ENCODE results near the gene UNCX. TPM values are rescaled to one million over a fixed set of nuclear protein-coding genes. Genes with fewer than 3 reads are reported as not detected.

The UNCX gene
- total and polyA plus RNA-seq, 8 donors: not detected

- H3K4me3 ChIP-seq: no peak overlapping the region
- TF ChIP-seq EP300 (IDR thresholded peaks at IDR 0.05): no peak
- TF ChIP-seq POLR2A (IDR thresholded peaks at IDR 0.05): no peak
- no peak for TF ChIP-seq POLR2AphosphoS5 (IDR thresholded peaks at IDR 0.05)
- no peak for TF ChIP-seq CTCF (IDR thresholded peaks at IDR 0.05)
- H3K27me3 ChIP-seq: peaks cover 78 to 100% (median 100%) of the 10 kb centered on the region in 3 donors
- no peak overlapping the region for H3K27ac ChIP-seq
- no peaks in the 10 kb centered on the region for H3K36me3 ChIP-seq
- peaks cover 9 to 41% (median 28%) of the 10 kb centered on the region in 4 donors for H3K4me1 ChIP-seq
- 4 to 6% (median 5%) methylated on average over 21 to 33 of the region's 33 CpGs for WGBS, 5 donors
- H3K9me3 ChIP-seq: no peaks in the 10 kb centered on the region
- intact Hi-C loops (cut with DNase I; ENCODE audit: low total_unique reads): no loop called here
- no peak for DNase-seq
Observed at GRCh38 chr7:1242256-1242605, 9.6 kb downstream of the UNCX start.

GRCh38 chr7:1242606-1243289, 10.1 kb downstream of the UNCX start:
- WGBS, 5 donors: 6 to 14% (median 6%) methylated on average over 36 to 53 of the region's 53 CpGs
- no peak for TF ChIP-seq CTCF (IDR thresholded peaks at IDR 0.05)
- no peak for TF ChIP-seq POLR2AphosphoS5 (IDR thresholded peaks at IDR 0.05)
- no peak for TF ChIP-seq POLR2A (IDR thresholded peaks at IDR 0.05)
- TF ChIP-seq EP300 (IDR thresholded peaks at IDR 0.05): no peak
- DNase-seq: no peak
- peaks cover 15 to 44% (median 32%) of the 10 kb centered on the region in 4 donors for H3K4me1 ChIP-seq
- no peaks in the 10 kb centered on the region for H3K9me3 ChIP-seq
- peaks cover 83 to 100% (median 100%) of the 10 kb centered on the region in 3 donors for H3K27me3 ChIP-seq
- no peaks in the 10 kb centered on the region for H3K36me3 ChIP-seq
- no peak overlapping the region for H3K4me3 ChIP-seq
- no peak overlapping the region for H3K27ac ChIP-seq
- intact Hi-C loops (cut with DNase I; ENCODE audit: low total_unique reads): no loop called here

GRCh38 chr7:1243290-1243963, 10.8 kb downstream of the UNCX start:
- Histone ChIP-seq H3K36me3 (no peaks in the 10 kb centered on the region), H3K4me3 (no peak overlapping the region), H3K4me1 (peaks cover 17 to 50% (median 36%) of the 10 kb centered on the region in 4 donors), H3K9me3 (no peaks in the 10 kb centered on the region), H3K27ac (no peak overlapping the region), H3K27me3 (peaks cover 79 to 100% (median 100%) of the 10 kb centered on the region in 3 donors)
- intact Hi-C loops (cut with DNase I; ENCODE audit: low total_unique reads): no loop called here
- TF ChIP-seq EP300 (IDR thresholded peaks at IDR 0.05) (no peak), POLR2AphosphoS5 (IDR thresholded peaks at IDR 0.05) (no peak), CTCF (IDR thresholded peaks at IDR 0.05) (no peak), POLR2A (IDR thresholded peaks at IDR 0.05) (no peak)
- DNase-seq: no peak
- WGBS, 5 donors: 9 to 13% (median 10%) methylated on average over 15 to 17 of the region's 17 CpGs

GRCh38 chr7:1243964-1244416, 11.3 kb downstream of the UNCX start:
- Histone ChIP-seq H3K27me3 (peaks cover 78 to 100% (median 100%) of the 10 kb centered on the region in 3 donors), H3K27ac (no peak overlapping the region), H3K9me3 (no peaks in the 10 kb centered on the region), H3K4me1 (peaks cover 17 to 54% (median 38%) of the 10 kb centered on the region in 4 donors), H3K36me3 (no peaks in the 10 kb centered on the region), H3K4me3 (no peak overlapping the region)
- DNase-seq: no peak
- intact Hi-C loops (cut with DNase I; ENCODE audit: low total_unique reads): no loop called here
- TF ChIP-seq EP300 (IDR thresholded peaks at IDR 0.05): no peak
- no peak for TF ChIP-seq POLR2AphosphoS5 (IDR thresholded peaks at IDR 0.05)
- no peak for TF ChIP-seq CTCF (IDR thresholded peaks at IDR 0.05)
- no peak for TF ChIP-seq POLR2A (IDR thresholded peaks at IDR 0.05)
- 3 to 10% (median 6%) methylated on average over 21 to 24 of the region's 24 CpGs for WGBS, 5 donors

Measured in stomach (tissue), 9 donors.